ENCODE results near the gene CDNF.
A peak's percentile ranks its signal among the peaks of the same experiment; 100 is the strongest.

CDNF gene

DNA sequence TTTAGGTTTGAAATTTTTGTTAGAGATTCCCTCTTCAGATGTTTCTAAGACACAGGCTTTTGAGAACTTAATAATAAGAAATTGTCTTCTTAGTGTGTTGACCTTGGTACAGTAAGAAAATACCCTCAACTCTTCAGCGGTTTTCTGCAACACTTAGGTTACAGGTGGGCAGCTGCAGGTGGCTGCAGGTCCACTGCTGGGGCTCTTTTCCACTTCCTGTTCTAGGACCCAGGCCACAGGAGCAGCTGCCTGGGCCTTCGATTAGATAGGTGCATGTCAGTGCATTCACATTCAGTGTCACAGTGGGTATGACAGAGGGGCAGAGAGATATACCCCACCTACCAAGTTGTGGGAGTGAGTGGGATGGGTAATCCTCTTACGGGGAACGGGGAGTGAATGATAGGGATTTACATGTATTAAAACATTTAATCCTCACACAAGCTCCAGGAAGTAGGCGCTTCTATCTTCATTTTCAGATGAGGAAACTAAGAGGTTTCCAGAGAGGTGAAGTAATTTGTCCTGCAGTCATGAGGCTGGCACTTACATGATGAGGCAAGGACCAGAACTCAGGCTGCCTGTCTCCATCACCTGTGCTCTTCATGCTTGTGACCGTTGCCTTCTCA, 20.6 kb upstream of the CDNF start:
- H3K27me3 Mint-ChIP-seq, result no peaks in the 10 kb centered on the region

DNA sequence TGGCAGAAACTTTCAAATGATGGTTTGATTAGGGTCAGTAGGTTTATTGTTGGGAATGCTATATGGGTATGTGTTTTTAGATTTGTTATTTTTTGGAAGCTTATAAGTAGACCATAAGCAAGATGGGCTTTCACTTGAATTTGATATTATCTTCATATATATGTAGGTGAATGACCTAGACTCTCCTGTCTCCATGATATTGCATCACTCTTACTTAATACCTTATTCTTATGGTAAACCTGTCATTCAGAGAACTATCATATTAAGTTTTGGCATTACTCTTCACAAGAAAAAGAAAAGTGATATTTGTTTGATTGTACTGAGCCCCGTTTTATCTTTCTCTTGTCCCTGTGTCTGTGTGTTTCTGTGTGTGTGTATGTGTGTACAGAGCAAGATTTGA, 17.6 kb upstream of the CDNF start:
- no peak overlapping the region for H3K27ac Mint-ChIP-seq
- H3K36me3 Mint-ChIP-seq (ENCODE audit: low read depth), result peaks cover 77% of the 10 kb centered on the region
- H3K4me1 Mint-ChIP-seq (ENCODE audit: low read depth), result no peaks in the 10 kb centered on the region
- no peaks in the 10 kb centered on the region for H3K9me3 Mint-ChIP-seq
- no peak overlapping the region for H3K4me3 Mint-ChIP-seq
- H3K27me3 Mint-ChIP-seq, result no peaks in the 10 kb centered on the region

More for the DNA sequence above, 20.6 kb upstream of the CDNF start:
- no peak overlapping the region for H3K27ac Mint-ChIP-seq
- H3K4me3 Mint-ChIP-seq, result no peak overlapping the region
- peaks cover 62% of the 10 kb centered on the region for H3K36me3 Mint-ChIP-seq (ENCODE audit: low read depth)
- H3K9me3 Mint-ChIP-seq, result no peaks in the 10 kb centered on the region
- no peaks in the 10 kb centered on the region for H3K4me1 Mint-ChIP-seq (ENCODE audit: low read depth)

DNA sequence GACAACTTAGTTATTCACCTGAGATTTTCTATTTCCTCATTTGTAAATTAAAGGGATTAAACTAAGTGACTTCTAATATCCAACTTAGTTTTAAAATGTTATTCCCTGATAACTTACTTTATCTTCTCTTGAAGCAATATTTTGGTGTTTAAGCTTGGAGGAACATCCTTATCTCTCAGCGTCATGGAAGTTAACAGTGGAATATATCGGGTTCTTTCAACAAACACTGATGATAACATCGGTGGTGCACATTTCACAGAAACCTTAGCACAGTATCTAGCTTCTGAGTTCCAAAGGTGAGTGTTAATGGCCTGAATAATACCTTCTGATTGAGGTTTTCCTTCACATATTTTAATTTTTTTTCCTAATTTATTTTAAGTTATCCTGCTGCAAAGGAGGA, 14.4 kb upstream of the CDNF start:
- Mint-ChIP-seq H3K9me3 (no peaks in the 10 kb centered on the region), H3K4me1 (ENCODE audit: low read depth) (no peaks in the 10 kb centered on the region), H3K27me3 (no peaks in the 10 kb centered on the region), H3K36me3 (ENCODE audit: low read depth) (peaks cover 79% of the 10 kb centered on the region), H3K27ac (no peak overlapping the region), H3K4me3 (no peak overlapping the region)

DNA sequence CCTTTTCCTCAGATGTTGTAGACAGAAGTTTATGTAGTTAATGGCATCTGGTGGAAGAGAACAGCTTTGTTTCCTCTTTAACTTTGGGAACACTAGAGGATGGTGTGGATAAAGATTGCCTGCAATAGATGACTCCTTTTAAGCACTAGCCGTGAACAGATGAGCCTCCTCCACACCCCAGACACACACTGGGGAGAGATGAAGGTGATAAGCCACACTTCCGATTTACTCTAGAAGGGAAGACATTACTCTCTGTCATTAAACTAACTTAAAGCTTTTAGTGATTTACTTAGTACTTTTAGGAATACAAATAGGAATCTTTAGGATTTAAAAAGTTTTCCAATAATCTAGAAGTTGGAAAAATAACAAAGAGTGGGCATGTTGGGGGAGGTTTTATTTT, 7.1 kb upstream of the CDNF start:
- peaks cover 81% of the 10 kb centered on the region for H3K36me3 Mint-ChIP-seq (ENCODE audit: low read depth)
- H3K9me3 Mint-ChIP-seq, result no peaks in the 10 kb centered on the region
- no peak overlapping the region for H3K27ac Mint-ChIP-seq
- H3K4me3 Mint-ChIP-seq, result no peak overlapping the region
- peaks cover 13% of the 10 kb centered on the region for H3K4me1 Mint-ChIP-seq (ENCODE audit: low read depth)
- no peaks in the 10 kb centered on the region for H3K27me3 Mint-ChIP-seq

DNA sequence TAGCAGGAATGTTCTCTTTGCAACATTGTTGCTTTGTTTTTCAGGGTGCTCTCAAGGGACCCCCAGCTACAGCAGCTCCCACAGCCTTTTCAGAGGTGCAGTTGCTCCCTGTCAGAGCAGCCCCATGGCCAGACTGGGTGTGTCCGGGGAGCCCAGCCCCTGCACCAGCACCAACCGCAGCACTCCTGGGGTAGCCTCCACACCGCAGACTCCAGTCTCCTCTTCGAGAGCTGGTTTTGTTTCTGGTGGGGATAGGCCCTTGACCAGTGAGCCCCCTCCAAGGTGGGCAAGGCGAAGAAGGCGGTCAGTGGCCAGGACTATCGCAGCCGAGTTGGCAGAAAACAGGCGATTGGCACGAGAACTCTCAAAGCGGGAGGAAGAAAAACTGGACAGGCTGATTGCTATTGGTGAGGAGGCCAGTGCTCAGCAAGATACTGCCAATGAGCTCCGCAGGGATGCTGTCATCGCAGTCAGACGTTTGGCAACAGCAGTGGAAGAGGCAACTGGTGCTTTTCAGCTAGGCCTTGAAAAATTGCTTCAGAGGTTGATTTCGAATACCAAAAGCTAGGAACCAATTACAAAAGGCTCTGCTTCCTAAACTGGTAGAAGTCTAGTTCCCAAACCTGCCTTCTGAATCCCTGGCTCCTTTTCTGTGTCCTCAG, 5.6 kb upstream of the CDNF start:
- peaks cover 82% of the 10 kb centered on the region for H3K36me3 Mint-ChIP-seq (ENCODE audit: low read depth)
- H3K27ac Mint-ChIP-seq, result no peak overlapping the region
- H3K4me3 Mint-ChIP-seq, result no peak overlapping the region
- no peaks in the 10 kb centered on the region for H3K27me3 Mint-ChIP-seq
- peaks cover 21% of the 10 kb centered on the region for H3K4me1 Mint-ChIP-seq (ENCODE audit: low read depth)
- H3K9me3 Mint-ChIP-seq, result no peaks in the 10 kb centered on the region

DNA sequence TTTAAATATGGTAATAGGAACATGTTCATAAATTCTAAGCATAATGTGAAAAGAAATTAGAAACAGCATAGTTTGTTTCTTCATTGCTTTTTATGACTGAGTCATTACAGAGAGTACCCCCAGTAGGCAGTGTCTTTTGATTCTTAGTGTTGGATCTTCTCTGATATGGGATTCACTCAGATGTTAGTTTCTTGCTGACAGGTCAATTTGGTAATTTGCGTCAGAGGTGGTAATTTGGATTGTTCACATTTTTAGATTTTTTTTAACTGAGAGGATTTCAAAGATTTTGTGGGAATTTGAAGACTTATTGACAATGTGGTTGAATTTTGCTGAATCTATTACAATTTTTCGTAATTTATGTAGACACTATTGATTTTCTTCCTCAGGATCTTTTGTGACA, 2.3 kb upstream of the CDNF start:
- Mint-ChIP-seq H3K4me1 (ENCODE audit: low read depth) (peaks cover 28% of the 10 kb centered on the region), H3K4me3 (peak overlapping the region; percentile 96), H3K9me3 (no peaks in the 10 kb centered on the region), H3K27ac (peak overlapping the region; percentile 0), H3K36me3 (ENCODE audit: low read depth) (peaks cover 65% of the 10 kb centered on the region), H3K27me3 (no peaks in the 10 kb centered on the region)

DNA sequence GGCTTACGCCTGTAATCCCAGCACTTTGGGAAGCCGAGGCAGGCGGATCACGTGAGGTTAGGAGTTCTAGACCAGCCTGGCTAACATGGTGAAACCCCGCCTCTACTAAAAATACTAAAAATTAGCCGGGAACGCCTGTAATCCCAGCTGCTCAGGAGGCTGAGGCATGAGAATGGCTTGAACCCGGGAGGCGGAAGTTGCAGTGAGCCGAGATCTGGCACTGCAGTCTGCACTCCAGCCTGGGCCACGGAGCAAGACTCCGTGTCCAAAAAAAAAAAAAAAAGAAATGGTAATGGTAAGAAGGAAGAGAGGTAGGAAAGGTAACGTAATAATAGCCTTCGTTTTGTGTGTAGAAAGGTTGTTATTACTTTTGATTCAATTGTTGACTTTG, 1.5 kb upstream of the CDNF start:
- Mint-ChIP-seq H3K9me3 (no peaks in the 10 kb centered on the region), H3K27ac (peak overlapping the region; percentile 87), H3K27me3 (no peaks in the 10 kb centered on the region), H3K4me3 (peak overlapping the region; percentile 96), H3K36me3 (ENCODE audit: low read depth) (peaks cover 56% of the 10 kb centered on the region), H3K4me1 (ENCODE audit: low read depth) (peaks cover 24% of the 10 kb centered on the region)

DNA sequence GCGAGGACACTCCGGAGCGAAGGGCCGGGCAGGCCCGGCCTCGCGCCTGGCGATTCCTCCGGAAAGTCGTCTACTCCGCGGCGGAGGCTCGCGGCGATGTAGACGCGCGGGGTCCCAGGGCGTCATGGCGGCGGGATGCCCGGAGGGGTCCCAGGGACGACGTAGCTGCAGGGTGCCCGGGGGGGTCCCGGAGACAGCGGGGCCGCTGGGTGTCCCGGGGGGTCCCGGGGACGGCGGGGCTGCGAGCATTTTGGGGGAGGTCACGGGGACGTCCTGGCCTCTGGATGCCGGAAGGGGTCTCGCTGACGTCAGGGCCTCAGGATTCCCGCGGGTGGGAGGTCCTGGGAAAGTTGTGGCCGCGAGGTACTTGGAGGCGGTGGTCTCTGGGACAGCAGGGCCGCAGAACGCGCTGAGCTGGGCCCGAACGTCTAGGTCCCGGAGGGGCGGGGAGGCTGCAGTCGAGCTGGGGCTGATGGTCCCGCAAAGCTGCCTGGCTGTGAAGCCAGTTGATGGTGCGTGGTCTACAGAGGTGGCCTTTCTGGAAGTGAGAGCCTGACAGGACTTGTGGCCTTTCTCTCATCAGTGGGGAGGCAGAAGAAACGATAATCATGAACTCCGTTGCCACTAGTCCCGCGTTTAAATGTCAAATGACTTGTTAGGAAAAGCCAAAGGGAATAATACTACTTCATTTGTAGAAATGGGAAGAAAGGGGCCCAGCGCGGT, 906 bp upstream of the CDNF start:
- Mint-ChIP-seq H3K27ac (peak overlapping the region; percentile 93), H3K27me3 (no peaks in the 10 kb centered on the region), H3K4me1 (ENCODE audit: low read depth) (peaks cover 24% of the 10 kb centered on the region), H3K9me3 (no peaks in the 10 kb centered on the region), H3K36me3 (ENCODE audit: low read depth) (peaks cover 51% of the 10 kb centered on the region), H3K4me3 (peak overlapping the region; percentile 96)

DNA sequence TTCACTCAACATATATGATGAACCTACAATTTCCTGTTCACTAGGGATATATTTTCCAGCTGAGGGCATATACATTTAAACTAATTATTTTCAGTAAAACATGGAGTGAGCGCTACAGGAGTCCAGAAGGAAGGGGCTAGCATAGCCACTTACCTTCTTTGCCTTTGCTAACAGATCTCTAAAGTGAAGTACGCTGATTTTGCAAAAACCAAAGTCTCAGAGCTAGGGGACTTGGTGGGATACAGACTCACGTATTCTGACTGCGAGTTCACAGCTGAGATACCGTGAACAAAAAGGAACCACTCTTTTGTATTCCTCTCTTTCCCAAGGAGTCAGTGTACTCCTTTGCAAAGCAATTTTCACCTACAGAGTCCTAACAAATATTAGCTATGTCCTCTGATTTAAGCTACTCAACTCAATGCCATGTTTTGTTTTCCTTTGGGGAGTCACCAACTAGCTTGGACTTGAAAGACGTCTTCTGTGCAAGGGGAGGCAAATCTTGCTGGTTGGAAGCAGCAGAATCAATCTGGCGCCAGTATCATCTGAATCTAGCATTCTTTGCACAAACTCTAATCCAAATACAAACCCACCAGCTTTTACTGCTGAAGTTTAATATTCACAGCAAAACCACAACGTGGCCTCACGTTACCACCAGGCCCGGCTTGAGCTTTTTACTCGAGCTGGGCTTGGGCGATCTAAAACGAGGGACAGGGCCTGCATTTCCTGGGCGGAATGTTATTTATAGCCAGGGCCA, 657 bp downstream of the CDNF start:
- Mint-ChIP-seq H3K9me3 (no peaks in the 10 kb centered on the region), H3K4me1 (ENCODE audit: low read depth) (peaks cover 24% of the 10 kb centered on the region), H3K36me3 (ENCODE audit: low read depth) (peaks cover 39% of the 10 kb centered on the region), H3K4me3 (peak overlapping the region; percentile 96), H3K27ac (peak overlapping the region; percentile 93), H3K27me3 (no peaks in the 10 kb centered on the region)

DNA sequence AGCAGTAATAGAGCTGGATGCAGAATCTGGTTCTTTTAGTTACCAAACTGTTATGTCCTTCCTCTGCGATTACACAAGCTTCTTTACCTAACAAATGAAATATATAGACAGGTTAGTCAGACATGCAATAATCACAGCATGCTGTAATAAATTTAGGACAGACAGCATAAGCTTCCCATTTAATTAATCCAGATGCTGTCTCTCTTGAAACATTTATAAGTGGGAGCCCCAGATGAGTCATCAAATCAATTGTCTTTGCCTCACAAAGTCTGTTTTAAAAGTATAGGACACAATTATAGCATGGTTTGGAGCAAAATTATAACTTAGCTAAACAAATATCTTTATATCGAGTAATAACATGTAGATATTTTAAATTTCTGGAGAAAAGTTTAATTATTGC, 1.6 kb downstream of the CDNF start:
- Mint-ChIP-seq H3K4me1 (ENCODE audit: low read depth) (peaks cover 24% of the 10 kb centered on the region), H3K27ac (no peak overlapping the region), H3K27me3 (no peaks in the 10 kb centered on the region), H3K36me3 (ENCODE audit: low read depth) (peaks cover 29% of the 10 kb centered on the region), H3K4me3 (no peak overlapping the region), H3K9me3 (no peaks in the 10 kb centered on the region)

DNA sequence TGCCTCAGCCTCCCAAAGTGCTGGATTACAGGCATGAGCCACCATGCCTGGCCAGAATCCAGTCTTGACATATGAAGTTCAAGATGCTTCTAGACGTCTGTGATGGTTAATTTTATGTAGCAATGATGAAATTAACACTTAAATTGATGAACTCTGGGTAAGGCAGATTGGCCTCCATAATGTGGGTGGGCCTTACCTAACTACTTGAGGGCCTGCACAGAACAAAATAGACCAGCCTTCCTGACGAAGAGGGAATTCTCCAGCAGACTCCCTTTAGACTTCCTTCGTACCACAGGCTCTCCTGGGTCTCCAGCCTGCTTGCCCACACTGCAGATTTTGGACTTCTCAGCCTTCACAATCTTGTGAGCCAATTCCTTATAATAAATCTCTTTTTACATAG, 4.7 kb downstream of the CDNF start:
- H3K36me3 Mint-ChIP-seq (ENCODE audit: low read depth), result peaks cover 4% of the 10 kb centered on the region
- H3K4me1 Mint-ChIP-seq (ENCODE audit: low read depth), result peaks cover 9% of the 10 kb centered on the region
- no peak overlapping the region for H3K4me3 Mint-ChIP-seq
- H3K27ac Mint-ChIP-seq, result no peak overlapping the region
- no peaks in the 10 kb centered on the region for H3K27me3 Mint-ChIP-seq
- no peaks in the 10 kb centered on the region for H3K9me3 Mint-ChIP-seq

DNA sequence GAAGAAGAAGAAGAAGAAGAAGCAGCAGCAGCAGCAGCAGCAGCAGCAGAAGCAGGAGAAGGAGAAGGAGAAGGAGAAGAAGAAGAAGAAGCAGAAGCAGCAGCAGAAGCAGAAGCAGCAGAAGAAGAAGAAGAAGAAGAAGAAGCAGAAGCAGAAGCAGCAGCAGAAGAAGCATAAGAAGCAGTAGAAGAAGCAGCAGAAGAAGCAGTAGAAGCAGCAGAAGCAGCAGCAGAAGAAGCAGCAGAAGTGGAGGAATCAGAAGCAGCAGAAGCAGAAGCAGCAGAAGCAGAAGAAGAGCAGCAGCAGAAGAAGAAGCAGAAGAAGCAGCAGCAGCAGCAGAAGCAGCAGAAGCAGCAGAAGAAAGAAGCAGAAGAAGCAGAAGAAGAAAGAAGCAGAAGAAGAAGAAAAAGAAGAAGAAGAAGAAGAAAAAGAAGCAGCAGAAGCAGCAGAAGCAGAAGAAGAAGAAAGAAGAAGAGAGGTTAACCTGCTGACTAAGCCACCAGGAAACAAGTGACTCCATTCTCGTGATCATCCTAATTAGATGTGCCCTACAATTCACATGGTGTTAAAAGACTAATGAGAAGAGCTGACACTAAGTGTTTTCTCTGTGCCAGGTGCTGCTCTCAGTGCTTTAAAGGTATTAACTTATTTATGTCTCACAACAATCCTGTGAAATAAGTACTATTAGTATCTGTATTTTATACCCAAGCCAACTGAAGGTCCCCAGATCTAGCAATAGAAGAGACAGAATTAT, 11.6 kb downstream of the CDNF start:
- Mint-ChIP-seq H3K36me3 (ENCODE audit: low read depth) (no peaks in the 10 kb centered on the region), H3K27ac (no peak overlapping the region), H3K4me1 (ENCODE audit: low read depth) (peaks cover 4% of the 10 kb centered on the region), H3K27me3 (no peaks in the 10 kb centered on the region), H3K4me3 (no peak overlapping the region), H3K9me3 (no peaks in the 10 kb centered on the region)

DNA sequence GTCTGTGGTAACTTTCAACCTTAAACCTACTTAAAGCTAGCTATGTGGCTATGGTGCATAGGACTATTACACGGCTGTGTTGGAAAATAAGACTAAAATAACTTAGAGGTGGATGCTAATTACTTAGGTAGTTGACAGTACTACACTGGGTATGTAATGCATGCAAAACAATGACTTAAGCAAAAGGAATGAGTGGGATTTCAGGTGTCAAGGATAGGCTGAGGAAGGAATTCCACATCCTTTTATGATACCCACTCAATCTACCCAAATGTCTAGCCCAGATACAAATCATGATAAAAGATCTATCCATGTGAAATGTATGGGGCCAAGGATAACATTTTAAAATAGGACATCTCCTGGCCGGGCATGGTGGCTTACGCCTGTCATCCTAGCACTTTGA, 13.9 kb downstream of the CDNF start:
- Mint-ChIP-seq H3K36me3 (ENCODE audit: low read depth) (no peaks in the 10 kb centered on the region), H3K4me1 (ENCODE audit: low read depth) (peaks cover 4% of the 10 kb centered on the region), H3K9me3 (no peaks in the 10 kb centered on the region), H3K4me3 (no peak overlapping the region), H3K27me3 (no peaks in the 10 kb centered on the region), H3K27ac (no peak overlapping the region)

DNA sequence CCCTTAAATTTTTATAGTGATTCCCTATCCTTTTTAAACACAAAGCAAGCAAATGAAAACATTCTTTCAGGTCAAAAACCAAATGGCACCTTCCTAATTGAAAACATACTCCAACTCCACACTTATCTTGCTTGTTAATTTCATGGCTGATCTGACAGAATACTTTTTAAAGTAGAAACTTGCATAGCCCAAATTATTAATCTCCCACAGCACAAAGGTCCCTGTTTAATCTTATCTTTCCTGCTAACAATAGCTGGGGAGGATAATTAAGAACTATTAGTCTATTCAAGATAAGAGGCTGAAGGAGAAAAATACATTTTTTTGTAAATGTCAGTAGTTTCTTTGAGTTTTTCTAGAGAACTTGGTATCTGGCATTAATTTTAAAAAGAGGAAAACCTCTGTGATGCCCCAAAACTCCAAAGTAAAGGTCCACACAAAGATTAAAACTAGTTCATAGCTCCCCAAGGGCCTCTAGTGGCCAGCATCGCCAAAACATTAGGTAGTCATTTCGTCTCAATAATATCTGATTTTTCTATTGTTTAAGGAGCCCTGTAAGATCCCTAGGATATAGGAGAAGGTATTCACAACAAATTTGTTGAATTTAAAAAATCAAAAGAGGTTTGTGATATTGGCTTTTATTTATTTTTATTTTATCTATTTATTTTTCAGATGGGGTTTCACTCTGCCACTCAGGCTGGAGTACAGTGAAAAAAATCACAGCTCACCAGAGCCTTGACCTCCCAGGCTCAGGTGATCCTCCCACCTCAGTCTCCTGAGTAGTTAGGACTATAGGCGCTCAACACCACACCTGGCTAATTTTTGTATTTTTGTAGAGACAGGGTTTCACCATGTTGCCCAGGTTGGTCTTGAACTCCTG, 14.7 kb downstream of the CDNF start:
- H3K9me3 Mint-ChIP-seq, result no peaks in the 10 kb centered on the region
- H3K27ac Mint-ChIP-seq, result no peak overlapping the region
- no peak overlapping the region for H3K4me3 Mint-ChIP-seq
- no peaks in the 10 kb centered on the region for H3K36me3 Mint-ChIP-seq (ENCODE audit: low read depth)
- no peaks in the 10 kb centered on the region for H3K27me3 Mint-ChIP-seq
- H3K4me1 Mint-ChIP-seq (ENCODE audit: low read depth), result peaks cover 4% of the 10 kb centered on the region

Data from stimulated activated naive CD8-positive, alpha-beta T cell treated with anti-CD3 and anti-CD28 coated beads, Interleukin-15, Interleukin-2, amounts not matched to agents 100 ng/mL and 50 ng/mL, for 24 hours (primary cell).